Fibroblast of skin of right quadriceps (primary cell): Measurements from ENCODE around the gene NTMT2.
"Not testable (repeated sequence)": the region's sequence is repeated elsewhere in the genome, so short reads cannot be mapped to it uniquely, and the experiment has no call there.

ENCODE experiments used
- DNase-seq: peaks from one replicate; pipeline ENCODE4 v3.0.0-alpha.2; 2013

Gene NTMT2

GRCh38 chr1:170162459-170163246 is 16.9 kb downstream of the NTMT2 start:
- DNase-seq: peak; percentile 93

- DNase-seq: no peak
Measured at GRCh38 chr1:170164103-170164763, 18.5 kb downstream of the NTMT2 start.

GRCh38 chr1:170166518-170167180 is 20.9 kb downstream of the NTMT2 start:
- no peak for DNase-seq

- peak; percentile 64 for DNase-seq
Measured at GRCh38 chr1:170168265-170168664, 22.5 kb downstream of the NTMT2 start.

GRCh38 chr1:170170513-170170912 is 24.8 kb downstream of the NTMT2 start:
- DNase-seq: not testable (repeated sequence)

- DNase-seq: no peak
Measured at GRCh38 chr1:170174395-170174794, 28.6 kb downstream of the NTMT2 start.

GRCh38 chr1:170175041-170175440 is 29.3 kb downstream of the NTMT2 start:
- no peak for DNase-seq

GRCh38 chr1:170175484-170175883 is 29.7 kb downstream of the NTMT2 start:
- no peak for DNase-seq

- DNase-seq: no peak
Measured at GRCh38 chr1:170176772-170177171, 31.0 kb downstream of the NTMT2 start.

GRCh38 chr1:170182442-170182841 is 36.7 kb downstream of the NTMT2 start:
- no peak for DNase-seq

- DNase-seq: no peak
Measured at GRCh38 chr1:170192546-170192945, 46.8 kb downstream of the NTMT2 start.

GRCh38 chr1:170194451-170194850 is 48.7 kb downstream of the NTMT2 start:
- DNase-seq: no peak

- DNase-seq: peak; percentile 52
Measured at GRCh38 chr1:170196490-170197236, 50.9 kb downstream of the NTMT2 start.

- DNase-seq: no peak
Measured at GRCh38 chr1:170198090-170198489, 52.3 kb downstream of the NTMT2 start.

- DNase-seq: no peak
Measured at GRCh38 chr1:170198584-170198983, 52.8 kb downstream of the NTMT2 start.

- DNase-seq: no peak
Measured at GRCh38 chr1:170200161-170200560, 54.4 kb downstream of the NTMT2 start.

GRCh38 chr1:170200621-170201397 is 55.0 kb downstream of the NTMT2 start:
- peak; percentile 55 for DNase-seq

- DNase-seq: no peak
Measured at GRCh38 chr1:170203693-170204092, 57.9 kb downstream of the NTMT2 start.

- DNase-seq: peak; percentile 90
Measured at GRCh38 chr1:170204121-170204520, 58.4 kb downstream of the NTMT2 start.

- peak; percentile 48 for DNase-seq
Measured at GRCh38 chr1:170205301-170205700, 59.5 kb downstream of the NTMT2 start.

- DNase-seq: no peak
Measured at GRCh38 chr1:170209125-170209524, 63.4 kb downstream of the NTMT2 start.

- no peak for DNase-seq
Measured at GRCh38 chr1:170210142-170210541, 64.4 kb downstream of the NTMT2 start.
